ENCODE results near the gene SAMD14. TPM values are rescaled to one million over a fixed set of nuclear protein-coding genes. Genes with fewer than 3 reads are reported as not detected.

Gene SAMD14
- total RNA-seq, 6 donors from 2014 or later, result 0.49 to 16.8 (median 5.6) TPM

GRCh38 chr17:50108556-50108955 is 21.4 kb downstream of the SAMD14 start:
- no peak for DNase-seq
- WGBS, 2 donors, result 78 to 86% methylated on average over 8 to 9 of the region's 9 CpGs
- Histone ChIP-seq H3K9me3 (no peaks in the 10 kb centered on the region), H3K27ac (no peak overlapping the region), H3K4me3 (no peak overlapping the region), H3K27me3 (no peaks in the 10 kb centered on the region), H3K4me1 (peaks cover 9 to 21% (median 16%) of the 10 kb centered on the region in 4 donors), H3K36me3 (peaks cover 9 to 58% (median 31%) of the 10 kb centered on the region in 4 donors)
- TF ChIP-seq POLR2AphosphoS5 (IDR thresholded peaks at IDR 0.05) (no peak), POLR2A (IDR thresholded peaks at IDR 0.05) (no peak), CTCF (IDR thresholded peaks at IDR 0.05) (no peak), EP300 (IDR thresholded peaks at IDR 0.05) (no peak)
- ATAC-seq (ENCODE audit: low FRiP score in 2 of 2), result no peak

- DNase-seq (no peak), ATAC-seq (ENCODE audit: low FRiP score in 2 of 2) (no peak)
- Histone ChIP-seq H3K27me3 (no peaks in the 10 kb centered on the region), H3K9me3 (no peaks in the 10 kb centered on the region), H3K27ac (no peak overlapping the region), H3K4me1 (peaks cover 9 to 21% (median 17%) of the 10 kb centered on the region in 4 donors), H3K36me3 (peaks cover 9 to 58% (median 31%) of the 10 kb centered on the region in 4 donors), H3K4me3 (no peak overlapping the region)
- 86 to 91% methylated on average over 7 to 10 of the region's 10 CpGs for whole genome bisulfite sequencing, 2 donors
- TF ChIP-seq POLR2A (IDR thresholded peaks at IDR 0.05), result no peak
- no peak for TF ChIP-seq EP300 (IDR thresholded peaks at IDR 0.05)
- TF ChIP-seq CTCF (IDR thresholded peaks at IDR 0.05), result no peak
- no peak for TF ChIP-seq POLR2AphosphoS5 (IDR thresholded peaks at IDR 0.05)
Measured at GRCh38 chr17:50107790-50108414, 22.1 kb downstream of the SAMD14 start.

GRCh38 chr17:50106393-50107131 is 23.4 kb downstream of the SAMD14 start:
- no peak overlapping the region for H3K4me3 ChIP-seq
- whole genome bisulfite sequencing, 2 donors, result 78 to 84% methylated on average over 8 to 12 of the region's 13 CpGs
- no peak for ATAC-seq (ENCODE audit: low FRiP score in 2 of 2)
- no peaks in the 10 kb centered on the region for H3K9me3 ChIP-seq
- peaks cover 5 to 21% (median 16%) of the 10 kb centered on the region in 4 donors for H3K4me1 ChIP-seq
- no peak for DNase-seq
- H3K36me3 ChIP-seq, result peaks cover 9 to 58% (median 31%) of the 10 kb centered on the region in 4 donors
- no peaks in the 10 kb centered on the region for H3K27me3 ChIP-seq
- no peak for TF ChIP-seq POLR2A (IDR thresholded peaks at IDR 0.05)
- no peak for TF ChIP-seq POLR2AphosphoS5 (IDR thresholded peaks at IDR 0.05)
- TF ChIP-seq EP300 (IDR thresholded peaks at IDR 0.05), result no peak
- TF ChIP-seq CTCF (IDR thresholded peaks at IDR 0.05), result no peak
- H3K27ac ChIP-seq, result no peak overlapping the region

GRCh38 chr17:50105811-50106210 is 24.1 kb downstream of the SAMD14 start:
- Histone ChIP-seq H3K36me3 (peaks cover 9 to 61% (median 31%) of the 10 kb centered on the region in 4 donors), H3K27me3 (no peaks in the 10 kb centered on the region), H3K4me1 (peaks cover 5 to 23% (median 17%) of the 10 kb centered on the region in 4 donors), H3K9me3 (no peaks in the 10 kb centered on the region), H3K27ac (no peak overlapping the region), H3K4me3 (no peak overlapping the region)
- TF ChIP-seq EP300 (IDR thresholded peaks at IDR 0.05) (no peak), CTCF (IDR thresholded peaks at IDR 0.05) (no peak), POLR2A (IDR thresholded peaks at IDR 0.05) (no peak), POLR2AphosphoS5 (IDR thresholded peaks at IDR 0.05) (no peak)
- DNase-seq (peak in 1 of 2 donors; percentile 64), ATAC-seq (ENCODE audit: low FRiP score in 2 of 2) (no peak)
- WGBS, 2 donors, result 90 to 91% methylated on average over 21 of the region's 21 CpGs

All from upper lobe of left lung (tissue), 6 donors.